Measurements from ENCODE around the gene PNPLA1.

DNA sequence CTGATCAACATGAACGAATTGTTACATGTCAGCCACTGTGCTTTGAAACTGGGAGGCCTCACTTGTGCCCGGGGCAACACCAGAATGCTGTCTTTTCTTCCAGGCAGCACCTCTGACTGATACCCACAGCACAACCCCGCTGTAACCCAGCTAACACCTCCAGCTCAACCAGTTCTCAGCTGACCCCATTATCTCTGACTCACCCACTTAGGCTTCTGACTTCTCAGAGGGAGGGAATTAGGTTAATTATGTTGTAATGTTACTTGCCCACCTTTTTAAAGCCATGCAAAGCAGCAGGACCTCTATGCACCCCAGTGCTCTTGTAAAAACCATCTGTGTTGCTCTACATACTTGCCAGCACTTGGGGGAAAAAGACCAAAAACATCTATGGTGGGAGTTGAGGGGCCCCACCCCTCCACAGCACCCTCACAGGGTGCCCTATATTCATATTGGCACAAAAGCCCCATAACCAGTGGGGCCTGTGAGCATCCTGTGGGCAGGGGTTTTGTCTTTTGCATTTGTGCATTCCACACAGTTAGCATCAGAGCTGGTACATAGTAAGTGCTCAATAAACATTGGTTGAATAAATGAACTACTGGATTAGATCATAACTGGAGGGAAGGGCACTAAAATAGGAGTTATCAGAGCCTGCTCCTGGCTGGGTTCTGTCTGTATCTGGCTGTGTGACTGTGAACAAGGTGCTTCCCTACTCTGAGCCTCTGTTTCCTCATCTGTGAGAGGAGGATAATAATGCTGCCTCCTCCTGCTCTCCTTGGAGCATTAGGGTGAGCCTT is 44.6 kb downstream of the PNPLA1 start:
- no peak for TF ChIP-seq PAX5 (IDR thresholded peaks at IDR 0.05; ENCODE audit: insufficient read depth, low read length, severe bottlenecking)
- no peak for TF ChIP-seq POLR2A (IDR thresholded peaks at IDR 0.05; ENCODE audit: low read depth, low read length)
- no peak for TF ChIP-seq POLR2AphosphoS5 (IDR thresholded peaks at IDR 0.05; ENCODE audit: low read depth, low read length)
- no peak for TF ChIP-seq TAF1 (IDR thresholded peaks at IDR 0.05; ENCODE audit: low read depth, low read length)
- TF ChIP-seq POU2F2 (IDR thresholded peaks at IDR 0.05; ENCODE audit: low read depth, low read length), result no peak

Data from GM12891 (cell line).